Glutamatergic neuron (in vitro differentiated cells): ENCODE measurements around the gene CDH10. TPM values are rescaled to one million over a fixed set of nuclear protein-coding genes. Genes with fewer than 3 reads are reported as not detected.

Experiments used
- DNase-seq: peaks from one replicate; pipeline ENCODE4 v3.0.0; 2022
- H3K27ac Mint-ChIP-seq: one replicate; pipeline ENCODE4 v1.8.0; 2020; ENCODE audit warnings: mild to moderate bottlenecking, mixed read lengths, inconsistent platforms; ENCODE audit not compliant: unreplicated experiment
- H3K27me3 Mint-ChIP-seq: one replicate; pipeline ENCODE4 v1.8.0; 2020; ENCODE audit warnings: mild to moderate bottlenecking, moderate library complexity, mixed read lengths, inconsistent platforms; ENCODE audit not compliant: unreplicated experiment
- H3K36me3 Mint-ChIP-seq: one replicate; pipeline ENCODE4 v1.8.0; 2020; ENCODE audit warnings: mild to moderate bottlenecking, mixed read lengths, inconsistent platforms; ENCODE audit not compliant: unreplicated experiment
- H3K4me1 Mint-ChIP-seq: one replicate; pipeline ENCODE4 v1.8.0; 2020; ENCODE audit warnings: mild to moderate bottlenecking, low read depth, mixed read lengths, inconsistent platforms; ENCODE audit not compliant: unreplicated experiment
- H3K4me3 Mint-ChIP-seq: one replicate; pipeline ENCODE4 v1.8.0; 2020; ENCODE audit warnings: mild to moderate bottlenecking, mixed read lengths, inconsistent platforms; ENCODE audit not compliant: unreplicated experiment
- H3K9me3 Mint-ChIP-seq: one replicate; pipeline ENCODE4 v1.8.0; 2020; ENCODE audit warnings: mild to moderate bottlenecking, moderate library complexity, mixed read lengths, inconsistent platforms; ENCODE audit not compliant: unreplicated experiment
- CTCF ChIP-seq: fragments of 200-600 bp; sonication (generic); IDR thresholded peaks from one replicate; pipeline ENCODE4 v1.5.0; 2021; ENCODE audit not compliant: partially characterized antibody, unreplicated experiment
- long read RNA-seq: library from polyadenylated mRNA; unstranded; transcript quantifications from one replicate; pipeline ENCODE4 v2.0.0, GENCODE V29; 2020; ENCODE audit not compliant: unreplicated experiment
- total RNA-seq: library from RNA; stranded (reverse); fragmentation: NEBNext Ultra II Directional; extraction: Animal tissue kit (Norgen Biotek cat#: 25700); gene quantifications from one replicate; pipeline ENCODE4 v1.2.1, GENCODE V29; 2021; ENCODE audit not compliant: unreplicated experiment

The CDH10 gene
- 3.0 TPM for total RNA-seq
- long read RNA-seq, partial matches to known transcripts = 0 of 2 reads
- long read RNA-seq, other reads (novel, unspliced or antisense) = 2 of 2 reads

GRCh38 chr5:24644761-24645160 lies at the start of gene CDH10:
Gene CDH10 (minus strand): TSS chr5:24644978. CDS start chr5:24593490, 51,488 bp downstream.
- Mint-ChIP-seq H3K4me3 (peak within 1 kb of the TSS; percentile 93), H3K27ac (peak within 1 kb of the TSS; percentile 70), H3K36me3 (no peaks in the 10 kb centered on the region), H3K9me3 (peaks cover 2% of the 10 kb centered on the region), H3K4me1 (peaks cover 15% of the 10 kb centered on the region), H3K27me3 (no peaks in the 10 kb centered on the region)
- no peak for TF ChIP-seq CTCF
- DNase-seq = peak; percentile 87

- H3K27me3 Mint-ChIP-seq = no peaks in the 10 kb centered on the region
- TF ChIP-seq CTCF = no peak
- H3K4me1 Mint-ChIP-seq = no peaks in the 10 kb centered on the region
- H3K27ac Mint-ChIP-seq = no peak overlapping the region
- DNase-seq = no peak
- H3K9me3 Mint-ChIP-seq = peaks cover 3% of the 10 kb centered on the region
- H3K4me3 Mint-ChIP-seq = no peak overlapping the region
- peaks cover 10% of the 10 kb centered on the region for H3K36me3 Mint-ChIP-seq
These were observed 48.8 kb upstream of the CDH10 start for GRCh38 chr5:24693609-24694008.

- DNase-seq = no peak
- H3K36me3 Mint-ChIP-seq = no peaks in the 10 kb centered on the region
These were observed 46.3 kb upstream of the CDH10 start for GRCh38 chr5:24691074-24691473.

GRCh38 chr5:24681106-24681505 lies 36.3 kb upstream of the CDH10 start:
- Mint-ChIP-seq H3K4me3 (no peak overlapping the region), H3K36me3 (peaks cover 15% of the 10 kb centered on the region), H3K27ac (no peak overlapping the region), H3K9me3 (peaks cover 3% of the 10 kb centered on the region), H3K4me1 (no peaks in the 10 kb centered on the region), H3K27me3 (no peaks in the 10 kb centered on the region)
- DNase-seq = no peak
- TF ChIP-seq CTCF = no peak

More at GRCh38 chr5:24691074-24691473, 46.3 kb upstream of the CDH10 start:
- Mint-ChIP-seq H3K27me3 (no peaks in the 10 kb centered on the region), H3K4me1 (no peaks in the 10 kb centered on the region), H3K9me3 (peaks cover 3% of the 10 kb centered on the region), H3K4me3 (no peak overlapping the region), H3K27ac (no peak overlapping the region)
- no peak for TF ChIP-seq CTCF

- no peaks in the 10 kb centered on the region for H3K9me3 Mint-ChIP-seq
- no peak for DNase-seq
- peaks cover 6% of the 10 kb centered on the region for H3K4me1 Mint-ChIP-seq
- H3K27me3 Mint-ChIP-seq = no peaks in the 10 kb centered on the region
- no peak overlapping the region for H3K4me3 Mint-ChIP-seq
- no peaks in the 10 kb centered on the region for H3K36me3 Mint-ChIP-seq
- no peak for TF ChIP-seq CTCF
- H3K27ac Mint-ChIP-seq = no peak overlapping the region
These were observed 23.3 kb upstream of the CDH10 start for GRCh38 chr5:24668050-24668449.
